Parathyroid adenoma (tissue), 2 donors: ENCODE data around the gene COL26A1.

ENCODE experiments used
- H2AFZ ChIP-seq: fragments of 300-600 bp; sonication (generic); one replicate; pipeline ENCODE4 v1.7.0; 2017; ENCODE audit warnings: antibody characterized with exemption, mild to moderate bottlenecking
- H3K27ac ChIP-seq: fragments of 300-600 bp; sonication (generic); one replicate; pipeline ENCODE4 v1.7.0; 2017
- H3K27me3 ChIP-seq: fragments of 300-600 bp; sonication (generic); one replicate; pipeline ENCODE4 v1.7.0; 2017; ENCODE audit warnings: low read length; ENCODE audit not compliant: control insufficient read depth, insufficient read depth
- H3K36me3 ChIP-seq: fragments of 300-600 bp; sonication (generic); one replicate; pipeline ENCODE4 v1.7.0; 2017; ENCODE audit warnings: low read length; ENCODE audit not compliant: control insufficient read depth, insufficient read depth
- H3K4me1 ChIP-seq: fragments of 300-600 bp; sonication (generic); one replicate; pipeline ENCODE4 v1.7.0; 2017; ENCODE audit warnings: control low read depth
- H3K4me2 ChIP-seq: fragments of 300-600 bp; sonication (generic); one replicate; pipeline ENCODE4 v1.7.0; 2017; ENCODE audit warnings: low read length
- H3K4me3 ChIP-seq: fragments of 300-600 bp; sonication (generic); one replicate; pipeline ENCODE4 v1.7.0; 2017; ENCODE audit warnings: low read depth, low read length
- H3K79me2 ChIP-seq: fragments of 300-600 bp; sonication (generic); one replicate; pipeline ENCODE4 v1.7.0; 2017; ENCODE audit warnings: control low read depth
- H3K9ac ChIP-seq: fragments of 300-600 bp; sonication (generic); one replicate; pipeline ENCODE4 v1.7.0; 2017; ENCODE audit warnings: mild to moderate bottlenecking
- H3K9me3 ChIP-seq: fragments of 300-600 bp; sonication (generic); one replicate; pipeline ENCODE4 v1.7.0; 2017; ENCODE audit warnings: low read length; ENCODE audit not compliant: control insufficient read depth
- CTCF ChIP-seq: fragments of 300-600 bp; sonication (generic); IDR thresholded peaks from one replicate; pipeline ENCODE4 v1.7.0; 2017; ENCODE audit warnings: antibody characterized with exemption, mild to moderate bottlenecking
- donor health status: primary hyperparathyroidism.

Gene COL26A1

GRCh38 chr7:101567230-101567629, 204.6 kb downstream of the COL26A1 start:
- Histone ChIP-seq H3K9ac (no peak overlapping the region), H3K27ac (no peak overlapping the region), H3K4me1 (no peaks in the 10 kb centered on the region), H3K4me3 (no peak overlapping the region), H3K36me3 (no peaks in the 10 kb centered on the region), H3K4me2 (no peak overlapping the region), H3K9me3 (no peaks in the 10 kb centered on the region), H2AFZ (no peak overlapping the region), H3K79me2 (no peaks in the 10 kb centered on the region), H3K27me3 (no peaks in the 10 kb centered on the region)
- TF ChIP-seq CTCF: no peak

DNA sequence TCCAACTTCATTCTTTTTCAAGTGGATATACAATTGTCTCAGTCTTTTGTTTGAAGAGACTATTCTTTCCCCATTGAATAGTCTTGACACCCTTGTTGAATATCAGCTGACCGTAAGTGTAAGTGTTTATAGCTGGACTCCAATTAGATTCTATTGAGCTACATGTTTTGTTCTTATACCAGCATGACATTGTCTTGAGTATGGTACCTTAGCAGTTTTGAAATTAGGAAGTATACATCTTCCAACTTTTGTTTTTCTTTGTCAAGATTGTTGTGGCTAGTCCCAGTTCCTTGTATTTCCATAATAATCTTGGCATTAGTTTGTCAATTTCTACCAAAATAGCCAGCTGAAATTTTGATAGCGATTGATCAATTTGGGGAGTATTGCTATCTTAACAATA, 209.5 kb downstream of the COL26A1 start:
- H3K27ac ChIP-seq: no peak overlapping the region
- H3K27me3 ChIP-seq: no peaks in the 10 kb centered on the region
- no peaks in the 10 kb centered on the region for H3K9me3 ChIP-seq
- H3K36me3 ChIP-seq: no peaks in the 10 kb centered on the region
- H3K4me1 ChIP-seq: no peaks in the 10 kb centered on the region
- TF ChIP-seq CTCF: no peak
- H3K9ac ChIP-seq: no peak overlapping the region
- no peak overlapping the region for H3K4me3 ChIP-seq
- H2AFZ ChIP-seq: no peak overlapping the region
- no peak overlapping the region for H3K4me2 ChIP-seq
- no peaks in the 10 kb centered on the region for H3K79me2 ChIP-seq

DNA sequence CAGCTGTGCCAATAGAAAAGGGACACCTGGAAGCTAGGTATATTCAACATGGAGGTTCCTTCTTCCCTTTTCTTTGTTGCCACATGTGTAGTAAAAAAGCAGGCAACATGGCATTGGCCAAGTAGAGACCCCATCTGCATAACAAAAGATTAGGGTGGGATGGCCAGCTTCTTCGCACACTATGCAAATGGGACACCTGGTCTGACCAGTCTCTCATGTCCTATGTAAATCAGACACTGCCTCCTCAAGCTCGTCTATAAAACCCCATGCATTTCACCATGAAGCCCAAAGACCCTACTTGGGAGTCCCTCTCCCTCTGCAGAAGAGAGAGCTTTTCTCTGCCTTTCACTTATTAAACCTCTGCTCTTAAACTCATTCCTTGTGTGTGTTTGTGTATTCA, 212.5 kb downstream of the COL26A1 start:
- Histone ChIP-seq H3K36me3 (no peaks in the 10 kb centered on the region), H3K4me3 (no peak overlapping the region), H3K27me3 (no peaks in the 10 kb centered on the region), H2AFZ (no peak overlapping the region), H3K9ac (no peak overlapping the region), H3K9me3 (no peaks in the 10 kb centered on the region), H3K4me2 (no peak overlapping the region), H3K4me1 (no peaks in the 10 kb centered on the region), H3K27ac (no peak overlapping the region), H3K79me2 (no peaks in the 10 kb centered on the region)
- no peak for TF ChIP-seq CTCF

- Histone ChIP-seq H3K4me2 (no peak overlapping the region), H3K36me3 (no peaks in the 10 kb centered on the region), H3K9me3 (no peaks in the 10 kb centered on the region), H3K27me3 (no peaks in the 10 kb centered on the region), H3K9ac (no peak overlapping the region), H2AFZ (no peak overlapping the region), H3K4me1 (no peaks in the 10 kb centered on the region), H3K27ac (no peak overlapping the region), H3K4me3 (no peak overlapping the region), H3K79me2 (no peaks in the 10 kb centered on the region)
- no peak for TF ChIP-seq CTCF
These were observed 213.0 kb downstream of the COL26A1 start for GRCh38 chr7:101575721-101576120.

GRCh38 chr7:101576998-101577397, 214.3 kb downstream of the COL26A1 start:
- Histone ChIP-seq H2AFZ (no peak overlapping the region), H3K4me1 (no peaks in the 10 kb centered on the region), H3K27me3 (no peaks in the 10 kb centered on the region), H3K4me3 (no peak overlapping the region), H3K79me2 (no peaks in the 10 kb centered on the region), H3K36me3 (no peaks in the 10 kb centered on the region), H3K4me2 (no peak overlapping the region), H3K9ac (no peak overlapping the region), H3K9me3 (no peaks in the 10 kb centered on the region), H3K27ac (no peak overlapping the region)
- no peak for TF ChIP-seq CTCF
